Erythroblast (primary cell): ENCODE results near the gene SPATA12.

Experiments used
- GATA1 ChIP-seq: IDR thresholded peaks from 2 replicates; pipeline ENCODE4 v1.6.1; 2011; ENCODE audit warnings: low read depth, mild to moderate bottlenecking, control low read depth, low read length, moderate library complexity
- POLR2A ChIP-seq: IDR thresholded peaks from 2 replicates; pipeline ENCODE4 v1.6.1; 2011; ENCODE audit warnings: mild to moderate bottlenecking, low read length

DNA sequence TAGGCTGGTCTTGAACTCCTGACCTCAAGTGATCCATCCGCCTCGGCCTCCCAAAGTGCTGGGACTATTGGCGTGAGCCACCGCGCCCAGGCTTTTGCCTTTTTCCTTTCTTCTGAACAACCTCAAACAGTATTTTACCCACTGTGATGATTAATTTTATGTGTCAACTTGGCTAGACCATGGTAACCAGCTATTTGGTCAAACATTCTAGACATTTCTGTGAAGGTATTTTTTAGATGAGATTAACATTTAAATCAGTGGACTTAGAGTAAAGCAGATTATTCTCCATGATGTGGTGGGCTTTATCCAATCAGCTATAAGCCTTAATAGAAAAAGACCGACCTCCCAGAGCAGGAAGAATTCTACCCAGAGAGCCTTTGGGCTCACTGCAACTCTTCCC, 6.0 kb downstream of the SPATA12 start:
- no peak for TF ChIP-seq POLR2A
- no peak for TF ChIP-seq GATA1
